ENCODE measurements around the gene ACP1. TPM values are rescaled to one million over a fixed set of nuclear protein-coding genes. Genes with fewer than 3 reads are reported as not detected.

ACP1 gene
- total RNA-seq, 1 donor from 2014 or later: 124 TPM

DNA sequence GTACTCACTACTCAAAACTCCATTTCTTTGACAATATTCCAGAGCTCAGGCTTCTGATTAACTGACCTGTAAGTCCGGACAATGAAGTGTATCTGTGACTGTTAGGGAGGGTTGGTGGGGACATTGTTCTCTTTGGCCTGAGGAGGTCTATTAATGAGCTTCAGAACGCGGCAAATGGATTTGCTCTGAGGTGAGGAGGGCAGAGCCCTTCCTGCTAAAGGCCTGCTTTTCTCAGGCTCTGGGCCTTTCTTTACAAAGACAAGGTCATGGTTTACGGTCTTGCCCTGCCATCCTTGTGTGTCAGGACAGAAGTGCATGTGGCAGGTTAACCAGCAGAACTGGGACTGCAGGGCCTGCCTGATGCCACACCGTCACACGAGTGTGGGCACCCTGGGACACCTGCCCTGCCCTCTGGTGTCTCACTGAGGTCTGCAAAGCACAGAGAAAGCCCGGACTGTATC, 15.9 kb downstream of the ACP1 start:
- Mint-ChIP-seq H3K4me3 (no peak overlapping the region), H3K27ac (no peak overlapping the region), H3K9me3 (no peaks in the 10 kb centered on the region), H3K36me3 (peaks cover 32% of the 10 kb centered on the region), H3K4me1 (ENCODE audit: unreplicated experiment) (no peaks in the 10 kb centered on the region), H3K27me3 (peaks cover 12% of the 10 kb centered on the region)
- TF ChIP-seq, protein P1, sequence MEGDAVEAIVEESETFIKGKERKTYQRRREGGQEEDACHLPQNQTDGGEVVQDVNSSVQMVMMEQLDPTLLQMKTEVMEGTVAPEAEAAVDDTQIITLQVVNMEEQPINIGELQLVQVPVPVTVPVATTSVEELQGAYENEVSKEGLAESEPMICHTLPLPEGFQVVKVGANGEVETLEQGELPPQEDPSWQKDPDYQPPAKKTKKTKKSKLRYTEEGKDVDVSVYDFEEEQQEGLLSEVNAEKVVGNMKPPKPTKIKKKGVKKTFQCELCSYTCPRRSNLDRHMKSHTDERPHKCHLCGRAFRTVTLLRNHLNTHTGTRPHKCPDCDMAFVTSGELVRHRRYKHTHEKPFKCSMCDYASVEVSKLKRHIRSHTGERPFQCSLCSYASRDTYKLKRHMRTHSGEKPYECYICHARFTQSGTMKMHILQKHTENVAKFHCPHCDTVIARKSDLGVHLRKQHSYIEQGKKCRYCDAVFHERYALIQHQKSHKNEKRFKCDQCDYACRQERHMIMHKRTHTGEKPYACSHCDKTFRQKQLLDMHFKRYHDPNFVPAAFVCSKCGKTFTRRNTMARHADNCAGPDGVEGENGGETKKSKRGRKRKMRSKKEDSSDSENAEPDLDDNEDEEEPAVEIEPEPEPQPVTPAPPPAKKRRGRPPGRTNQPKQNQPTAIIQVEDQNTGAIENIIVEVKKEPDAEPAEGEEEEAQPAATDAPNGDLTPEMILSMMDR (conservative IDR thresholded peaks at IDR 0.05): no peak
- no peak for DNase-seq (ENCODE audit: extremely low spot score, unreplicated experiment)

DNA sequence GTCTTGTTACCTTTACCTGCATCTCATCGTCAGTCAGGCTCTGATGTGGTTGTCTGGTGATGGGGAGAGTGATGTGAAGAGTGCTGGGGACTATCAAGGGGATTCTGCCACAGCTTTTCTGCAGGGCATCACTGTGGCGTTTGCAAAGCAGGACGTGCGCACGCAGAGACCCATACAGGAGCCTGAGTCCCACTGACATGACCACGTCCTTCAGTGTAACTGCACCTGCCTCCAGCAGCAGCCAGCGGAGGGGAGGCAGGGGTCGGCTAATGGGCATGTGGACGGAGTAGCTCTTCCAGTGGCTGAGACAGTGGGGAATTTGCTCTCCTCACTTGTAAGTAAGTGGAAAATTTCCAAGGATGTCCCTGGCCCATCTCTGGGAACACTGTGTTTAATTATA, 16.6 kb downstream of the ACP1 start:
- Mint-ChIP-seq H3K36me3 (peaks cover 31% of the 10 kb centered on the region), H3K4me3 (no peak overlapping the region), H3K4me1 (ENCODE audit: unreplicated experiment) (no peaks in the 10 kb centered on the region), H3K27me3 (peaks cover 20% of the 10 kb centered on the region), H3K9me3 (no peaks in the 10 kb centered on the region), H3K27ac (no peak overlapping the region)
- TF ChIP-seq, protein P1 (conservative IDR thresholded peaks at IDR 0.05): no peak
- DNase-seq (ENCODE audit: extremely low spot score, unreplicated experiment): no peak

DNA sequence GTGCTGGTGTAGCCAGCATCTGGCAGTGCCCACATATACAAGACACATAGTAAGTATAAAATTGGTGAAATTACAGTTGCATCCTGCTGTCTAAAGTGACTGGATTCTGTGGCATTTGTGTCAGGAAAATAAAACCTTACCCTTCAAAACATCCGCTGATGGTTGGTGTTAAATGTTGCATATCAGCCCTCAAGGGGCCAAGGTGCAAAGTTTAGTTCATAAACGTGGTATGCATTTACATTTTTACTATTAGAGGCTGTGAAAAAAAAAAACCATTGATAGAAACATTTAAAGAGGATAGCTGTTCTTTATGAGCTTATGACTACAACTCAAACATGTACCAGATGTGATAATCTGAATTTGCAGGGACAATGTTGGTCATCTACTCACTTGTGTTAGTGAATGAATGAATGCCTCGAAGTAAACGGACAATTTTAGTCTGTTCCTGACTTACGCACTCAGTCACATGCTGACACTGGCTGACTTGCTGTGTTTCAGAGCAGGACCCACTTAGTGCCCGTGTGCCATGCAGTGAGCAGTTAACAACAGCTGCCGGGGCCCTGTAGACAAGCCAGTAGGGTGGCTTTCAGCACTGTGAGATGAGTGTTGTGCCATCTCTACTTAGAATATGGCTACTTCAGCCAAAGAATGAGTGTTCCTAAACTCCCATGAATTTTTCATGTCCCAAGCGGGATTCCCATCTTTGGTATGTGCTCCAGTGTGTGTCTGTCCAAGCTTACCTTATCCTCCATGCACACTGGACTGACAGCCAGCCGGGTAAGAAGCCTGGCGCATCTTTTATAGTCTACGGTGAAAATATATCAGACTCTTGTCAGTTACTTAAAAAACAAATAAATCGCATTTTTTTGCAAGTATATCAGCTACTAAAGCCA, 17.9 kb downstream of the ACP1 start:
- Mint-ChIP-seq H3K9me3 (no peaks in the 10 kb centered on the region), H3K36me3 (peaks cover 22% of the 10 kb centered on the region), H3K27ac (no peak overlapping the region), H3K4me3 (no peak overlapping the region), H3K4me1 (ENCODE audit: unreplicated experiment) (no peaks in the 10 kb centered on the region), H3K27me3 (peaks cover 29% of the 10 kb centered on the region)
- DNase-seq (ENCODE audit: extremely low spot score, unreplicated experiment): no peak
- TF ChIP-seq, protein P1 (conservative IDR thresholded peaks at IDR 0.05): no peak

DNA sequence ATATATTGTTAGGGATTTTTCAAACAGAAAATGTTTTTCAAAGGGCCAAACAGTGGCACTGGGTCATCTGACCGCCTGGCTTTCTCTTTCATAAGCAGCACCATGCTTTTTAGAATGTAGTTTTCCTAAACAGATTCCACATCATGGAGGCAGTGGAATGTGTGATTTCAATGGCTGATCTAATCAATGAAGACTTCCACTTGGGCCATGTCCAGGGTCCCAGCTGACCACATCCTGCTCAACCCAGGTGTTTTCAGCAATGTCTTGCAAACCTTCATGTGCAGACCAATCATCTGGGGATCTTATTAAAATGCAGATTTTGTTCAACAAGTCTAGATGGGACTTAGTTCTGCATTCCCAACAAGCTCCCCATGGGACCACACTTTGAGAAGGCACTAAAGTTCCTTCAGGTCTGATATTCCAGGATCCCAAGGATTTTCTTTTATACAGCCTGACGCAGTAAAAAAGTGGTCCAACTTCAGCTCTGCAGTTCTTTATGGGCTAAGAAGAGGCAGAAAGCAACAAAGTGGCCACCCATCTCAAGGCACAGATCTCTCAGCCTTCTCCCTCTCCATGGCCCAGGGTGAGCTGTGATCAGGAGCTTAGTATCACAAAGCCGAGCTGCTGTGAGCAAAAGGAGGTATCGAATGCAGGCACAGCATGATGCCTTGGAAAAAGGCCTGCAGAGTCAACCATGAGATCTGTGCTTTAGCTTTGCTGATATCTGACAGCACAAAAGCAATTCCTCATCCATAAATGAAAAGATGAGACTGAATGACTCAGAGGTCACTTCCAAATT, 19.4 kb downstream of the ACP1 start:
- TF ChIP-seq, protein P1 (conservative IDR thresholded peaks at IDR 0.05): no peak
- Mint-ChIP-seq H3K4me3 (no peak overlapping the region), H3K27me3 (peaks cover 29% of the 10 kb centered on the region), H3K4me1 (ENCODE audit: unreplicated experiment) (no peaks in the 10 kb centered on the region), H3K27ac (no peak overlapping the region), H3K36me3 (peaks cover 16% of the 10 kb centered on the region), H3K9me3 (no peaks in the 10 kb centered on the region)
- no peak for DNase-seq (ENCODE audit: extremely low spot score, unreplicated experiment)

DNA sequence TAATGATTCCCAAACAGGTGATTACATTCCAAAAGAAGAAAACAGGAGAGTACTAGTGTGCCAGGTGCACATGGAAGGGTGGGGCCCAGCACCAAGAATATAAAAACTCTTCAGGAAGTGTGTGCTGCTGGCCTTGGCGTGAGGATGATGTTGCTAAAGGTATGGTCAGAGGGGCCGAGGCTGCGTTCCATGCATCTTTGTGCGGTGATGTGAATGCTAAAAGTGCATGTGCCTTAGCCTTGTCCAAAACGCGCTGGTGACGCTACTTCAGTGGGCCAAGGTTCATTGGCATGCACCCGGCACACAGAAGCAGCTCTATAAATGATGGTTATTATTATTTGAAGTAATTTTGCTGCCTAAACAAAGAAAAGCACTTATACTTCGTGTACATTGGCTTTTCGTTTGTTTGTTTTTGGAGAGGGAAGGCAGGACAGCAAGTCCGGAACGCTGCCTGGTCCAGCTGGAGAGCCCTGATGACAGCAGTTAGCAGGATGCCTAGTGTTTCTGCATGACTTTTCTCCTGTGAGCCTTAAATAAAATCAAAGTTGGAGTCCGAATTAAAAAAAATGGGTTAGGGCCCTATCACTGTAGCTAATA, 20.2 kb downstream of the ACP1 start:
- Mint-ChIP-seq H3K9me3 (no peaks in the 10 kb centered on the region), H3K27ac (no peak overlapping the region), H3K4me3 (peak overlapping the region; percentile 53), H3K4me1 (ENCODE audit: unreplicated experiment) (no peaks in the 10 kb centered on the region), H3K36me3 (peaks cover 13% of the 10 kb centered on the region), H3K27me3 (peaks cover 35% of the 10 kb centered on the region)
- TF ChIP-seq, protein P1 (conservative IDR thresholded peaks at IDR 0.05): no peak
- no peak for DNase-seq (ENCODE audit: extremely low spot score, unreplicated experiment)
